ENCODE data around the gene CDNF. TPM values are rescaled to one million over a fixed set of nuclear protein-coding genes. Genes with fewer than 3 reads are reported as not detected.

CDNF gene
- polyA plus RNA-seq, 2 of the 4 experiments (the other 2 are of a cell fraction), result 1.6 to 2.0 TPM

- TF ChIP-seq MAZ (IDR thresholded peaks at IDR 0.05; ENCODE audit: borderline replicate concordance, low read depth, low read length), result no peak
- no peak for TF ChIP-seq EHMT2 (IDR thresholded peaks at IDR 0.05; ENCODE audit: low read depth)
- TF ChIP-seq EP300 (IDR thresholded peaks at IDR 0.05), result no peak
These were observed 46.2 kb upstream of the CDNF start (continued) for GRCh38 chr10:14884082-14884481.

DNA sequence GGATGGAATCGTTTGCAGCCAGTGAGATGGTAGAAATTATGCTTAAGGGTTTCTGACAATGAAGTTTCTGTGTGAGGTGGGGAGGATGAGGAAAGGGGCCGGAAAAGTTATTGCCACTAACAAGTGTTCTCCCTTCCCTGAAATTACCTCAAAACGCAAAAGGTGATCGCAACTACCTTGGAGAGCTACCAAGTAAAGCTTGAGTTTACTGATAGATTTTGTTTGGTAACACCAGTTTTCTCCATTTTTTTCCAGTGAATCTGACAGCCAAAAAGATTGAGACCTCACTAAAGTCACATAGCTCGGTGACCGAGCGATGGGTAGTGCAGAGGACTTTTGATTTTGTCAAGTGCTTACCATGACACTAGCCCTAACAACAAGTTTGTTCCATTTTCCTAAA lies 42.4 kb upstream of the CDNF start:
- TF ChIP-seq, protein P1, sequence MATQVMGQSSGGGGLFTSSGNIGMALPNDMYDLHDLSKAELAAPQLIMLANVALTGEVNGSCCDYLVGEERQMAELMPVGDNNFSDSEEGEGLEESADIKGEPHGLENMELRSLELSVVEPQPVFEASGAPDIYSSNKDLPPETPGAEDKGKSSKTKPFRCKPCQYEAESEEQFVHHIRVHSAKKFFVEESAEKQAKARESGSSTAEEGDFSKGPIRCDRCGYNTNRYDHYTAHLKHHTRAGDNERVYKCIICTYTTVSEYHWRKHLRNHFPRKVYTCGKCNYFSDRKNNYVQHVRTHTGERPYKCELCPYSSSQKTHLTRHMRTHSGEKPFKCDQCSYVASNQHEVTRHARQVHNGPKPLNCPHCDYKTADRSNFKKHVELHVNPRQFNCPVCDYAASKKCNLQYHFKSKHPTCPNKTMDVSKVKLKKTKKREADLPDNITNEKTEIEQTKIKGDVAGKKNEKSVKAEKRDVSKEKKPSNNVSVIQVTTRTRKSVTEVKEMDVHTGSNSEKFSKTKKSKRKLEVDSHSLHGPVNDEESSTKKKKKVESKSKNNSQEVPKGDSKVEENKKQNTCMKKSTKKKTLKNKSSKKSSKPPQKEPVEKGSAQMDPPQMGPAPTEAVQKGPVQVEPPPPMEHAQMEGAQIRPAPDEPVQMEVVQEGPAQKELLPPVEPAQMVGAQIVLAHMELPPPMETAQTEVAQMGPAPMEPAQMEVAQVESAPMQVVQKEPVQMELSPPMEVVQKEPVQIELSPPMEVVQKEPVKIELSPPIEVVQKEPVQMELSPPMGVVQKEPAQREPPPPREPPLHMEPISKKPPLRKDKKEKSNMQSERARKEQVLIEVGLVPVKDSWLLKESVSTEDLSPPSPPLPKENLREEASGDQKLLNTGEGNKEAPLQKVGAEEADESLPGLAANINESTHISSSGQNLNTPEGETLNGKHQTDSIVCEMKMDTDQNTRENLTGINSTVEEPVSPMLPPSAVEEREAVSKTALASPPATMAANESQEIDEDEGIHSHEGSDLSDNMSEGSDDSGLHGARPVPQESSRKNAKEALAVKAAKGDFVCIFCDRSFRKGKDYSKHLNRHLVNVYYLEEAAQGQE (IDR thresholded peaks at IDR 0.05), result peak; percentile 65
- TF ChIP-seq FOSL2 (IDR thresholded peaks at IDR 0.05) (no peak), FOSL2 (CRISPR knock-in tag; IDR thresholded peaks at IDR 0.05) (no peak)
- CTCF ChIA-PET, result interaction anchor here (0.9 to 1.1 kb wide), 2 partner anchors 10 to 25 kb away, joined by 3 to 4 read pairs; no protein-coding TSS in a partner anchor
- DNase-seq (ENCODE audit: low read depth in 1 of 2, low spot score in 1 of 2) (no peak), ATAC-seq (no peak), FAIRE-seq (no peak)
- 80% methylated on average over 7 of the region's 7 CpGs for WGBS (ENCODE audit: missing lambda C conversion rate)
- peak overlapping the region; percentile 96 for H3K4me3 ChIP-seq
- peak overlapping the region; percentile 97 to 98; a peak in 5 of 6 replicates for H3K27ac ChIP-seq
- peak overlapping the region; percentile 94 for H3K4me2 ChIP-seq
- POLR2A ChIA-PET, result no interaction called here
- peaks cover 29% of the 10 kb centered on the region for H3K4me1 ChIP-seq
- no peaks in the 10 kb centered on the region for H3K9me3 ChIP-seq

GRCh38 chr10:14879928-14880193 lies 42.0 kb upstream of the CDNF start:
- POLR2A ChIA-PET, result interaction anchor here (2.6 kb wide), 1 partner anchor 74 kb away, joined by 13 read pairs; the partner anchor contains the start of gene DCLRE1C
- 4% methylated on average over 5 of the region's 5 CpGs for WGBS (ENCODE audit: missing lambda C conversion rate)
- no peak for FAIRE-seq
- CTCF ChIA-PET, result interaction anchor here (0.9 to 1.1 kb wide), 2 partner anchors 10 to 25 kb away, joined by 3 to 4 read pairs; no protein-coding TSS in a partner anchor
- no peak for ATAC-seq
- Histone ChIP-seq H3K9me3 (no peaks in the 10 kb centered on the region), H3K4me1 (peaks cover 29% of the 10 kb centered on the region), H3K4me3 (peak overlapping the region; percentile 96), H3K4me2 (peak overlapping the region; percentile 94), H3K27ac (peak overlapping the region; percentile 97 to 98)
- TF ChIP-seq HOXA7 (CRISPR knock-in tag; IDR thresholded peaks at IDR 0.05) (no peak), MAZ (IDR thresholded peaks at IDR 0.05; ENCODE audit: borderline replicate concordance, low read depth, low read length) (no peak), SMC3 (IDR thresholded peaks at IDR 0.05) (no peak), RFX5 (IDR thresholded peaks at IDR 0.05) (no peak), FOSL2 (IDR thresholded peaks at IDR 0.05) (no peak), FOSL2 (CRISPR knock-in tag; IDR thresholded peaks at IDR 0.05) (no peak), CBX2 (IDR thresholded peaks at IDR 0.05; ENCODE audit: borderline replicate concordance, low read depth) (no peak), USF2 (IDR thresholded peaks at IDR 0.05) (no peak)
- peak in 1 of 2 experiments; percentile 13 for DNase-seq (ENCODE audit: low read depth in 1 of 2, low spot score in 1 of 2)

- FAIRE-seq (no peak), ATAC-seq (peak; percentile 3 to 4; a peak in 4 of 6 replicates), DNase-seq (ENCODE audit: low read depth in 1 of 2, low spot score in 1 of 2) (peak in 1 of 2 experiments; percentile 33)
- Histone ChIP-seq H3K4me2 (peak overlapping the region; percentile 94), H3K27ac (peak overlapping the region; percentile 97 to 98), H3K4me1 (peaks cover 29% of the 10 kb centered on the region), H3K4me3 (peak overlapping the region; percentile 96), H3K9me3 (no peaks in the 10 kb centered on the region)
- no peak for TF ChIP-seq SREBF2 (IDR thresholded peaks at IDR 0.05)
- no peak for TF ChIP-seq JUNB (IDR thresholded peaks at IDR 0.05)
- TF ChIP-seq KDM5A (IDR thresholded peaks at IDR 0.05), result peak; percentile 42
- TF ChIP-seq GATA3 (IDR thresholded peaks at IDR 0.05; ENCODE audit: borderline replicate concordance), result no peak
- no peak for TF ChIP-seq CEBPB (IDR thresholded peaks at IDR 0.05)
- peak; percentile 19 for TF ChIP-seq MAX (IDR thresholded peaks at IDR 0.05)
- no peak for TF ChIP-seq RARB (CRISPR knock-in tag; IDR thresholded peaks at IDR 0.05)
- TF ChIP-seq BHLHE40 (IDR thresholded peaks at IDR 0.05; ENCODE audit: low read depth, low read length), result no peak
- no peak for TF ChIP-seq KDM1A (IDR thresholded peaks at IDR 0.05; ENCODE audit: low read depth)
- peak; percentile 55; the same call in 1 of the 2 replicates for TF ChIP-seq PHF8 (IDR thresholded peaks at IDR 0.05; ENCODE audit: borderline replicate concordance, low read depth)
- TF ChIP-seq MAFK (IDR thresholded peaks at IDR 0.05; ENCODE audit: partially characterized antibody), result no peak
- POLR2A ChIA-PET, result interaction anchor here (0.5 to 2.6 kb wide), 6 partner anchors 24 to 482 kb away, joined by 3 to 22 read pairs (median 10); partner anchors contain the start of genes CDNF, DCLRE1C, HSPA14 and MEIG1
- WGBS (ENCODE audit: missing lambda C conversion rate), result 2% methylated on average over 44 of the region's 60 CpGs
- CTCF ChIA-PET, result interaction anchor here (0.7 to 1.2 kb wide), 6 partner anchors 11 to 491 kb away, joined by 3 to 4 read pairs (median 3); partner anchors contain the start of genes CDNF, FAM171A1, HSPA14 and MSANTD7
These were observed 41.5 kb upstream of the CDNF start for GRCh38 chr10:14879124-14879927.
